Subcutaneous abdominal adipose tissue (tissue), 5 donors: Measurements from ENCODE around the gene C11orf58.

Experiments
- H3K27ac ChIP-seq: one replicate; pipeline ENCODE4 v1.7.0; 2013; ENCODE audit warnings: low read depth, mild to moderate bottlenecking, inconsistent platforms, low read length, moderate library complexity
- H3K27me3 ChIP-seq, 5 donors: one replicate each; pipeline ENCODE4 v1.7.0; 2013; ENCODE audit warnings: low read length in 5 of 5, inconsistent platforms in 1 of 5; ENCODE audit not compliant: control insufficient read depth in 5 of 5, insufficient read depth in 4 of 5
- H3K36me3 ChIP-seq, 5 donors: one replicate each; pipeline ENCODE4 v1.7.0; 2013; ENCODE audit warnings: low read length in 5 of 5; ENCODE audit not compliant: control insufficient read depth in 5 of 5, insufficient read depth in 5 of 5
- H3K4me1 ChIP-seq, 5 donors: one replicate each; pipeline ENCODE4 v1.7.0; 2013; ENCODE audit warnings: low read length in 5 of 5, mild to moderate bottlenecking in 3 of 5, moderate library complexity in 1 of 5; ENCODE audit not compliant: control insufficient read depth in 5 of 5, insufficient read depth in 5 of 5
- H3K4me3 ChIP-seq, 5 donors: one replicate each; pipeline ENCODE4 v1.7.0; 2013; ENCODE audit warnings: low read length in 5 of 5, low read depth in 1 of 5
- H3K9ac ChIP-seq, 5 donors: one replicate each; pipeline ENCODE4 v1.7.0; 2013; ENCODE audit warnings: low read length in 5 of 5, mild to moderate bottlenecking in 4 of 5, moderate library complexity in 3 of 5
- H3K9me3 ChIP-seq, 5 donors: one replicate each; pipeline ENCODE4 v1.7.0; 2013; ENCODE audit warnings: low read length in 5 of 5; ENCODE audit not compliant: control insufficient read depth in 5 of 5
- donor health status: healthy.
- donor health status: healthy.
- donor health status: healthy.
- donor health status: healthy.
- donor health status: healthy.

Gene C11orf58

GRCh38 chr11:16799221-16799620 lies 60.8 kb downstream of the C11orf58 start:
- Histone ChIP-seq H3K4me1 (peaks cover 2 to 15% (median 11%) of the 10 kb centered on the region in 5 donors), H3K27me3 (no peaks in the 10 kb centered on the region), H3K36me3 (no peaks in the 10 kb centered on the region), H3K4me3 (no peak overlapping the region), H3K9ac (no peak overlapping the region), H3K27ac (no peak overlapping the region), H3K9me3 (no peaks in the 10 kb centered on the region)

GRCh38 chr11:16799890-16800289 lies 61.4 kb downstream of the C11orf58 start:
- H3K4me1 ChIP-seq = peaks cover 6 to 22% (median 12%) of the 10 kb centered on the region in 5 donors
- no peaks in the 10 kb centered on the region for H3K9me3 ChIP-seq

GRCh38 chr11:16800382-16800781 lies 61.9 kb downstream of the C11orf58 start:
- Histone ChIP-seq H3K4me3 (no peak overlapping the region), H3K27me3 (no peaks in the 10 kb centered on the region), H3K36me3 (no peaks in the 10 kb centered on the region), H3K4me1 (peaks cover 6 to 26% (median 17%) of the 10 kb centered on the region in 5 donors), H3K27ac (no peak overlapping the region), H3K9me3 (no peaks in the 10 kb centered on the region), H3K9ac (no peak overlapping the region)

More at GRCh38 chr11:16799890-16800289, 61.4 kb downstream of the C11orf58 start:
- Histone ChIP-seq H3K4me3 (no peak overlapping the region), H3K27me3 (no peaks in the 10 kb centered on the region), H3K9ac (no peak overlapping the region), H3K36me3 (no peaks in the 10 kb centered on the region), H3K27ac (no peak overlapping the region)

GRCh38 chr11:16801288-16801980 lies 63.0 kb downstream of the C11orf58 start:
- Histone ChIP-seq H3K9me3 (no peaks in the 10 kb centered on the region), H3K4me1 (peaks cover 8 to 35% (median 28%) of the 10 kb centered on the region in 5 donors), H3K27ac (no peak overlapping the region), H3K4me3 (no peak overlapping the region), H3K9ac (no peak overlapping the region), H3K27me3 (no peaks in the 10 kb centered on the region), H3K36me3 (no peaks in the 10 kb centered on the region)

- Histone ChIP-seq H3K4me1 (peaks cover 15 to 51% (median 46%) of the 10 kb centered on the region in 5 donors), H3K9me3 (no peaks in the 10 kb centered on the region), H3K9ac (peak overlapping the region in 3 of 5 donors; percentile 21 to 57 (median 22)), H3K36me3 (no peaks in the 10 kb centered on the region), H3K4me3 (peak overlapping the region in 1 of 5 donors; percentile 9), H3K27ac (peak overlapping the region; percentile 83), H3K27me3 (no peaks in the 10 kb centered on the region)
These were observed 65.9 kb downstream of the C11orf58 start for GRCh38 chr11:16804104-16804947.

GRCh38 chr11:16805938-16806337 lies 67.5 kb downstream of the C11orf58 start:
- H3K9me3 ChIP-seq = no peaks in the 10 kb centered on the region
- peak overlapping the region; percentile 83 for H3K27ac ChIP-seq
- no peak overlapping the region for H3K4me3 ChIP-seq
- H3K36me3 ChIP-seq = no peaks in the 10 kb centered on the region
- peaks cover 22 to 67% (median 56%) of the 10 kb centered on the region in 5 donors for H3K4me1 ChIP-seq
- no peaks in the 10 kb centered on the region for H3K27me3 ChIP-seq
- peak overlapping the region in 2 of 5 donors; percentile 48 to 72 for H3K9ac ChIP-seq

GRCh38 chr11:16806791-16807190 lies 68.3 kb downstream of the C11orf58 start:
- no peaks in the 10 kb centered on the region for H3K27me3 ChIP-seq
- H3K9me3 ChIP-seq = no peaks in the 10 kb centered on the region
- H3K4me3 ChIP-seq = no peak overlapping the region
- peaks cover 22 to 74% (median 60%) of the 10 kb centered on the region in 5 donors for H3K4me1 ChIP-seq
- H3K36me3 ChIP-seq = no peaks in the 10 kb centered on the region
- H3K9ac ChIP-seq = peak overlapping the region in 2 of 5 donors; percentile 48 to 72
- peak overlapping the region; percentile 83 for H3K27ac ChIP-seq

GRCh38 chr11:16807306-16807705 lies 68.9 kb downstream of the C11orf58 start:
- H3K9me3 ChIP-seq = no peaks in the 10 kb centered on the region
- no peaks in the 10 kb centered on the region for H3K36me3 ChIP-seq
- H3K4me3 ChIP-seq = no peak overlapping the region
- H3K9ac ChIP-seq = peak overlapping the region in 2 of 5 donors; percentile 5 to 72
- no peaks in the 10 kb centered on the region for H3K27me3 ChIP-seq
- H3K27ac ChIP-seq = peak overlapping the region; percentile 83
- H3K4me1 ChIP-seq = peaks cover 22 to 74% (median 60%) of the 10 kb centered on the region in 5 donors
